ENCODE measurements around the gene PNPLA2. TPM values are rescaled to one million over a fixed set of nuclear protein-coding genes. Genes with fewer than 3 reads are reported as not detected.

The PNPLA2 gene
- total and polyA plus RNA-seq, 2 of the 8 experiments (the other 6 are each of a cell fraction or from before 2014, with no cell fraction given) = 30.9 to 62.1 TPM

- TF ChIP-seq BACH1 (IDR thresholded peaks at IDR 0.05; ENCODE audit: low read length) = peak; percentile 9; the same call in 1 of the 2 replicates
These were observed 31.4 kb downstream of the PNPLA2 start (continued) for GRCh38 chr11:849951-850774.

All from H1 (cell line).